Measurements from ENCODE around the gene PYDC2.
"Not testable (repeated sequence)": the region's sequence is repeated elsewhere in the genome, so short reads cannot be mapped to it uniquely, and the experiment has no call there.

Gene PYDC2

DNA sequence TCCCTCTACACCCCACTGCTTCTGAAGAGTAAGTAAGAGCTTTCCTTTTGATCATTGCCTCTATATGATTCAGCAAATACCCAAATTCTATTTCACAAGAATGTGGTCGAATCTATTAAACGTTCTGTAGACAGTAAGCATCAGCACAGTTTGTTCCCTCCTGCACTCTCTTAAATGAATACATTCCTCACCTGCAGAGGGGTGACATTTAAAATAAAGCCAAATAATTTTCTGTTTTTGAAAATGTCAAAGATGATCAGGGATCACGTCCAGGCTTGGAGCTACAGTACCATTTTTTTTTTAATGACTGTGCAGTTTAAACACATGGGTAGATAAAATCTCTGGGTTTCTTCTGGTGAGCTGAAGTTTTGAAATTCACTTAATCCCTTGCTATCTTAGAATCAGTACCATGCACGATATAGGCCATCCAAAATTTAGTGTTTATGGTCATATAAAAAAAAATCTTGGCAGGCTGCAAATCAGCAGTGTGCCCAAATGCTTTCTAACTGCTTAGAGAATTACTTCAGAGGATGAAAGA, 12.8 kb downstream of the PYDC2 start:
- FAIRE-seq: no peak

- FAIRE-seq: no peak
Measured at GRCh38 chr3:191476066-191476772, 15.3 kb downstream of the PYDC2 start.

DNA sequence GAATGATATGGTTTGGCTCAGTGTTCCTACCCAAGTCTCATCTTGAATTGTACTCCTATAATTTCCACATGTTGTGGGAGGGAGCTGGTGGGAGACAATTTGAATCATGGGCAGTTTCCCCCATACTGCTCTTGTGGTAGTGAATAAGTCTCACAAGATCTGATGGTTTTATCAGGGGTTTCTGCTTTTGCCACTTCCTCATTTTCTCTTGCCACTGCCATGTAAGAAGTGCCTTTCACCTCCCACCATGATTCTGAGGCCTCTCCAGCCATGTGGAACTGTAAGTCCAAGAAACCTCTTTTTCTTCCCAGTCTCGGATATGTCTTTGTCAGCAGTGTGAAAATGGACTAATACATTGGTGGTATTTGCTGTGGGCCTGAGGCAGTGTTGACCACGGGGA, 23.0 kb downstream of the PYDC2 start:
- FAIRE-seq: not testable (repeated sequence)

GRCh38 chr3:191484461-191484860, 23.5 kb downstream of the PYDC2 start:
- no peak for FAIRE-seq

GRCh38 chr3:191492601-191493000, 31.6 kb downstream of the PYDC2 start:
- no peak for FAIRE-seq

DNA sequence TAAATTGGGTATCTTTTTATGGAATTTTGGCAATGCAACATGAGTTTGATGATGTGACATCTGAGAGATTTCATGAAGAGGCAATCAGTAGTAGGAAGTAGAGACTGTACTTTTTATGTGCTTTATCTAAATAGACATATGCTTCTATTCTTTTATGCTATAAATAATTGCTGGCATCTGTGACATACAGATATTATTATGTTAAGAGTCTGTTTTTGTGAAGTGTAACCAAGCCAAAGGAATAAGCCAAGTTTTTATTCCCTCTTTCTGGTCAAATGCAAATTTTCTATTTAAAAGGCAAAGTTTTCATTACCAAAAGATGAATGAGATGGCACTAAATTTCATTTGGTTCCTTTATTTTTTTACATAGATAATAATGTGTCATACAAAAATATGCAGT, 32.4 kb downstream of the PYDC2 start:
- no peak for FAIRE-seq

DNA sequence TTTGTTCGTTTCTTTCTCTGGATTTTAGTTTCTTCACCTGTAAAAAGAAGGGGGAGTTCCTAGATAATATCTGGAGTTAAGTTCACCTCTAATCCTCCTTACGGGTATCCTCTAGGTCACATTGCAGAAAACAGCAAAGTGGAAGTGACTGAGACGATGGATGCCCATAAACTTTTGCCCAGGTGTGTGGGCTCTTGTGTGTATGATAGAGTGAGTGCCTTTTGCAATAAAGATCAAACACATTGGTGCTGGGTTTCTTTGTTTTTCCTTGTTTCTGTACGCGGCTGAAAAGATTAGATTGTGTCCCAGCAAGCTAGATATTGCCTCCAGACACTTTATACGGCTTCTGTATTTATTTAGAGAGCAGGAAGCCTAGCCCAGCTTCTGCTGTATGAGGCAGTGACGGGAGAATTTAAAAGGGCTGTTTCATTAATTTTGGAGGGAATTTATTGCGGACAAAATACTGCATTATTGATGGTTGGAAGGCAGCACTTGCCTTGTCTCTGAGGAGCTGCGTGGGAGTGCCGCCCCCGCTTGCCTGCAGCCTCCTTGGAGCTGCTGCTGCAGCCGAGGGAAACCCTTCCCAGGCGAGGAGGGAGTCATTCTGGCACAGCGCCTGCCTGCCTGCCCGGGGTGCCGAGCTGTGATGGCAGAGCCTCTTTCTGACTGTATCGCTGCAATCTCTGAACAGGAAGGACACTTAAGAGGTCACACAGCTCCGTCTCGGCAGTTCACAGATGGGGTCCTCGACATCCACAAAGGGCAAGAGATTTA, 38.5 kb downstream of the PYDC2 start:
- no peak for FAIRE-seq

DNA sequence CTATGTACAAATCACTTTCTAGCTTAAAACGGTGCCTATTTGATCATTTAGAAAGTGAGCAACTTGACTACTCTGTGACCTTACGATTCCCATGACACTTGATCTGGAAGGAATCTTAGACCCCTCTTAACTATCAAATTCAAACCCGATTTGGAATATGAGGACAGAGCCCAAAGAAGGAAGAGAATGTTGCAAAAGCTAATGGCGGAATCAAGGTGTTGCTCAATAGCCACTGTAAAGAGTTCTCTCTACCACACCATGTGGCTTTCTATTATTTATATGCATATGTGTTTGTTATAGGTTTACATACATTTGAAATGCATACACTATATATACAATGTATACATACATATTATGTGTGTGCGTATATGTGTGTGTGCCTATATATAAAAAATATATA, 39.9 kb downstream of the PYDC2 start:
- no peak for FAIRE-seq

DNA sequence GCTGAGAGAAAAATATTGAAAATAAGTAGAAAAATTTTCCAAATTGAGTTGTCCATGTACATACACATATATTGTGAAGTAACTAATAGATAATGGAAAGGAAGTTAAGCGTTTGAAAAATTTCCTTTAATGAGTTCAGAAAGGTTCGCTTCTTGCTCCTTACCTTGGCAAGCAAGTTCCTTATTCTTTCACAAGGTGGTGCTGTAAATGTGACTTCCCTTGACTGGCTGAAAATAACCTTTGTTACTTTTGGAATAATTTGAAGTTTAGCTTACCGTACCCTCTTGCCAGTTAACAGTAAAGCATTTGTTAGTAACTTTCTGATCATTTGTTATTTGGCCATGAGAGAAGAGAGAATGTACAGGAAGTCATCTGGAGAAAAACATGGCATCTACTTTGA, 41.6 kb downstream of the PYDC2 start:
- FAIRE-seq: no peak

DNA sequence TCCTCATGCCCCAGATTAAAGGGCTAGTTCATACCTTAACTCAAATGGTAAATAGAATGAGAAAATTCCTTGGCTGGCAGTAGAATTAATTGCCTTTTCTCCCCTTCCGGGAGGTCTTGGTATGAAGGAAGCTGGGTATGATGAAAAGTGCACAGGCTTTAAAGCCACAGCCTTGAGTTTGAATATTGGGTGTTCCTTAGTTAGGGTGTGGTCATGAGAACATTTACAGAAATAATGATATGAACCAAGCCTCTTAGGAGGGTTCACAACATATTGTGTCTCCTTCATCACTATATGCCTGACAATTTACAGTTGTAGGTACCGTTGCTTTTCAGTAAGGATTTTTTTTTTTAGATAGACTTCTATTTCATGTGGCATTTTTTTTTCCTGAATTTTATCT, 48.1 kb downstream of the PYDC2 start:
- FAIRE-seq: no peak
